Stimulated activated CD8-positive, alpha-beta memory T cell treated with anti-CD3 and anti-CD28 coated beads, Interleukin-12 subunit alpha, Interleukin-12 subunit beta, amount 100 ng/mL, for 24 hours (primary cell): ENCODE measurements around the gene SH3BP4.

Experiments used
- DNase-seq: peaks from one replicate; pipeline ENCODE4 v3.0.0-alpha.2; 2020; ENCODE audit errors: extremely low read depth

The SH3BP4 gene

DNA sequence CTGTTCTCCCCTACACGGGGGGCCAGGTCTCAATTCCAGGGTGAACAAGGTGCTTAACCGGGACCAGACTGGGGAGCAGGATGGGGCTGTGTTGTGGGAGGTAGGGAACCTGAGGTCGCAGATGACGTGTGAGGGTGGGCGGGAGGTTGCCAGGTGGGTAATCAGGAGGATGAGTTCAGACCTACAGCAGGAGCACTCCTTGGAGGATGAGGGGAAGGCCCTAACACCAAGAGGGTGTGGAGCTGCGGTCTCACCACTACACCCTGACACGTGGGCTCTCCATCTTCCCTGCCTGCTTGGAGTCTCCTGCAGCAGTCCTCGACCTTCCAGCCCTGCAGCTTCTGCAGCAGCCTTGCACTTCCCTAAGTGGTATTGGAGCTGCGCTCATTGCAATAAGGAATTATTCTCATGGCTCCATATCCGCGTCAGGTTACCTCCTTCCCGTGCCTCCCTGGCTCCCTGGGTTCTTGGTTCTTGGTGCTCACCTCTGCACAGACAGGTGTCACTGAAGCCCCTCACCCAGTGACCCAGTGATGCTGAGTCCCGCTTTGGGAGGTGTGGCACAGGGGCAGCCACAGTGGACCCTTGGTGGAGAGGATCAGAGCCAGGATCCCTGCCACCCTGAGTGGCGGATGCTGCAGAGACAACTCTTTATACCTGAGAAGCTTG lies 15.5 kb downstream of the SH3BP4 start:
- DNase-seq, result no peak

DNA sequence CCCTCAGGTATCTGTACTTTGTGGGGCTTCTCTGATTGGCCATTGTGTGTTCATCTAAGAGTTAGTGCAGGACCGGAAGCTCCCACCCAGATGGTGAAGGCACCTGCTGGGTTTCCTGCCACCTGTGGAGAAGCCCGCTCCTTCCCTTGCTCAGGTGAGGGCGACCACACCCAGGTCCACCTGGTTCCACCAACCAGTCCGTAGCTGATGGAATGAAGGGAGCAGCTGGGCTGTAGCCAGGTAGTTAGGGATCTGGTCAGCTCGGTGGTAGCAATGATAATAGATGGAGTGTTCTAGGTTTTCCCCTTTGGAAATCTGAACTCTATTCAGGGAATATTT lies 16.0 kb downstream of the SH3BP4 start:
- DNase-seq, result no peak

- DNase-seq, result no peak
Observed at GRCh38 chr2:234968631-234969305, 17.0 kb downstream of the SH3BP4 start.

DNA sequence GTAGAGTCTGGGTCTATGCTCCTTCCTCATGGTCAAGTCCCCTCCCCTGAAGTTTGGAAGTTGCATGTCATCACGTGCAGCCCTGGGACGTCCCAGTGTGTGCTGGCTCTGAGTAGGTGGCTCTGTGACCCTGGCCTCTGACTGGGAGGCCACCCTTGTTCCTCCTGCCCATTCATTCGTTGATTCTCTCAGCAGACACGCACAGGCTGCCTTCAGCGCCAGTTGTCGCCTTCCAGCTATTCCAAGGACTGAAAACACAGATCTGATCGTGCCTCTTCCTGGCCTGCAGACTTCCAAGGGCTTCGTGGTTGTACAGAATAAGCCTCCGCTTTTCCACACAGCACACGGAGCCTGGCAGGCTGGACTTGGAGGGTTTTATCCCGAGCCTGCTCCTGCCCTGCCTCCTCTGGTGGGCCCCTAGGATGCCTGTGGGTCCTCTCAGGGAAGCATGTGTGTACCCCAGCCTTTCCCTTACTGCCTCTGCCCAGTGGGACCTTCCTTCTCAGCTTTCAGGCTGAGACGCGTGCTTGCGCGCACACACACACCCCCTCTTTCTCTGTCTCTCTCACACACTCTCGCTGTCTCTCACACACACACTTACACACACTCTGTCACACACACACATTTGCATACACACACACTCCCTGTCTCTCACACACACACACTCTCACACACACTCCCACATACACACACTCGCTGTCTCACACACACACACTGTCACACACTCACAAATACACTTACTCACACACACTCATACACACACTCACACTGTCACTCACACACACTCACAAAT lies 17.7 kb downstream of the SH3BP4 start:
- DNase-seq, result no peak

DNA sequence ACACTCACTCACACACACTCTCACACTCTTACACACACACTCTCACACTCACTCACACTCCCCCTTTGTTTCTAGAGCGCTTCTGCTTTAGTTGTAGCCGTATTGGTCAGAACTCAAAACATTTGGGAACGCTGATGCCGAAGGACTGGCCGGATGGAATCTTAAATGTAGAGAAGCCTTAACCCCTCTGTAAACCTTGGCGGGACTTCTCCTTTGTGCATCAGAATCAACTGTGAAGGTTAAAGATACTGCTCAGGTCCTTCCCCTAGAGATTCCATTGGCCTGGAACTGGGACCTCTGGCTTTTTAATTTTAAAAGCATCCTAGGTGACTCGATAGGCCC lies 18.3 kb downstream of the SH3BP4 start:
- no peak for DNase-seq

DNA sequence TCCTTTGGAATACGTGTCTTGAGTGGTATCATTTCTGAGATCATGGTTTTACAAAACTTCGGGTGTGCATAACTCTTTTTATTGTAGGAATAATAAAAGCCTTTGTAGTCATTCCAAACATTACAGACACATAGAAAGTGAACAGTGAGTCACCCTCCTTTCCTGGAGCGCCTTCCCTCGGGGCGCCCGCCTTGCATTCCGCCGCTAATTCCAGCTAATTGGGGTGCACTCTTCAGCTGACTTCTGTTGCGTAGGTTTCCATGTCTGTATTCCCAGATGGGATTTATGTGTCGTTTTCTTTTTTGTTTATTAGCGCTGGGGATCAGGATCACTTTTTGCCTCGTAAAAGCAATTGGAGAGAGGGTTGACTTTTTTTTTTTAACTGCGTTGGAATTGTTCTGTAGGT lies 18.7 kb downstream of the SH3BP4 start:
- no peak for DNase-seq

DNA sequence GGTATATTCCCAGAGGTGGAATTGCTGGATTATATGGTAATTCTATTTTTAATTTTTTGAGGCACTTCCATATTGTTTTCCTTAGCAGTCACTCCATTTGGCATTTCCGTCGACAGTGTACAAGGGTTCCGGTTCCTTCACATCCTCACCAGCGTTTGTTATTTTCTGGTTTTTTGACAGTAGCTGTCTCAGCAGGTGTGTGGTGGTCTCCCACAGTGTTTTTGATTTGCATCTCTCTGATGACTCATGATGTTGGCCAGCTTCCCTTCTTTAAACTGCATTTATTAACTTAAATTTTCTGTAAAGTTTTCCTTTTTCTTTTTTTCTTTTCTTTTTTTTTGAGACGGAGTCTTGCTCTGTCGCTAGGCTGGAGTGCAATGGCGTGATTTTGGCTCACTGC lies 19.7 kb downstream of the SH3BP4 start:
- DNase-seq, result no peak

GRCh38 chr2:234973008-234973407 lies 21.2 kb downstream of the SH3BP4 start:
- no peak for DNase-seq

GRCh38 chr2:234974501-234975385 lies 22.9 kb downstream of the SH3BP4 start:
- DNase-seq, result no peak

- DNase-seq, result no peak
Observed at GRCh38 chr2:234975611-234976010, 23.8 kb downstream of the SH3BP4 start.

- DNase-seq, result no peak
Observed at GRCh38 chr2:234976479-234977227, 24.8 kb downstream of the SH3BP4 start.

DNA sequence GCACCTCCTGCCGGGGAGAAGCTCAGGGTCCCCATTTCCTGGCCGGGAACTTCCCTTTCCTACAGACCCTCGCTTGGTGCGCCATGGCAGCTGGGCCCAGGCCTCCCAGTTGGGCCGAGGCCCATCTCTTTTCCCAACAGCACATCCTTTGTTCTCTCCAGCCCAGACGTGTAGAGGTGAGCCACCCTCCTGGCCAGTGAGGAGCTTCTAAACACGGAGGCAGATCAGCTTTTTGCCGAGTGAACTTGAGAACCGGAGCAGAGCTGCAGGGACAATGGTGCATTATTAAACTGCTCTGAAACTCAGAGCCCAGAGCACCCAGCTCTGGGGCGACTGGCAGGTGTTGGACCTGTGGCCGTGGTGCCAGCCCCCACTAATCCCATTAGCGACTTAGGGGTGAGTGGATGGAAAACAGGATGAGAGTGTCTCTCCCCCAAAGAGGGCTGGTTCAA lies 25.4 kb downstream of the SH3BP4 start:
- DNase-seq, result no peak

GRCh38 chr2:234978466-234979203 lies 26.8 kb downstream of the SH3BP4 start:
- no peak for DNase-seq

- DNase-seq, result no peak
Observed at GRCh38 chr2:234979204-234980167, 27.7 kb downstream of the SH3BP4 start.

GRCh38 chr2:234980451-234981187 lies 28.8 kb downstream of the SH3BP4 start:
- DNase-seq, result no peak

GRCh38 chr2:234981197-234982095 lies 29.6 kb downstream of the SH3BP4 start:
- DNase-seq, result no peak

- DNase-seq, result no peak
Observed at GRCh38 chr2:234982096-234982834, 30.4 kb downstream of the SH3BP4 start.
